SU-DHL-6 (cell line): ENCODE results near the gene HOXD11.

ENCODE experiments used
- H2AFZ ChIP-seq: fragments of 200-600 bp; sonication (generic); 2 replicates; pipeline ENCODE4 v1.6.1; 2014; ENCODE audit warnings: low read depth, mild to moderate bottlenecking, moderate library complexity, mixed read lengths, antibody characterized with exemption, low read length; ENCODE audit not compliant: severe bottlenecking
- H3F3A ChIP-seq: fragments of 200-600 bp; shearing (Covaris generic); 2 replicates; pipeline ENCODE4 v1.6.0; 2016; ENCODE audit warnings: antibody characterized with exemption, mild to moderate bottlenecking; ENCODE audit not compliant: insufficient read depth
- H3K27ac ChIP-seq: fragments of 200-600 bp; sonication (generic); 2 replicates; pipeline ENCODE4 v1.5.1; 2016; ENCODE audit warnings: low read depth, mild to moderate bottlenecking, low read length, moderate library complexity, mixed read lengths
- H3K27me3 ChIP-seq: fragments of 200-600 bp; sonication (generic), shearing (Covaris generic); 2 replicates; pipeline ENCODE4 v1.6.0; 2014; ENCODE audit warnings: mild to moderate bottlenecking, low read length
- H3K36me3 ChIP-seq: fragments of 200-600 bp; sonication (generic); 2 replicates; pipeline ENCODE4 v1.6.1; 2014; ENCODE audit warnings: mild to moderate bottlenecking, low read length, mixed read lengths
- H3K4me2 ChIP-seq: fragments of 300-600, 200-600 bp; shearing (Covaris generic), sonication (generic); 2 replicates; pipeline ENCODE4 v1.6.0; 2014; ENCODE audit warnings: low read length, low read depth, mild to moderate bottlenecking; ENCODE audit not compliant: poor library complexity, severe bottlenecking
- H3K4me3 ChIP-seq: fragments of 200-600 bp; sonication (generic); 2 replicates; pipeline ENCODE4 v1.5.1; 2014; ENCODE audit warnings: antibody characterized with exemption, low read length, mild to moderate bottlenecking, mixed read lengths; ENCODE audit not compliant: insufficient read depth, poor library complexity, severe bottlenecking
- H3K79me2 ChIP-seq: fragments of 200-600 bp; sonication (generic); 2 replicates; pipeline ENCODE4 v1.6.1; 2014; ENCODE audit warnings: mild to moderate bottlenecking, low read length, moderate library complexity; ENCODE audit not compliant: insufficient read depth
- H3K9ac ChIP-seq: fragments of 200-600 bp; sonication (generic); 2 replicates; pipeline ENCODE4 v1.7.0; 2014; ENCODE audit warnings: mild to moderate bottlenecking, low read length
- H3K9me2 ChIP-seq: fragments of 200-600 bp; sonication (generic); replicated peaks from 2 replicates; pipeline ENCODE4 v1.6.1; 2014; ENCODE audit warnings: low read length; ENCODE audit not compliant: insufficient read depth
- H3K9me3 ChIP-seq: fragments of 200-600 bp; sonication (generic); 2 replicates; pipeline ENCODE4 v1.6.1; 2014; ENCODE audit warnings: low read length, mixed read lengths; ENCODE audit not compliant: insufficient read depth
- H4K20me1 ChIP-seq: fragments of 200-600 bp; sonication (generic); 2 replicates; pipeline ENCODE4 v1.6.1; 2014; ENCODE audit warnings: low read depth, mild to moderate bottlenecking, antibody characterized with exemption, low read length, moderate library complexity, mixed read lengths
- EZH2phosphoT487 ChIP-seq: fragments of 200-600 bp; sonication (generic), shearing (Covaris generic); conservative IDR thresholded peaks from 2 replicates; pipeline ENCODE4 v1.6.1; 2018; ENCODE audit warnings: mild to moderate bottlenecking, antibody characterized with exemption, low read length, moderate library complexity, mixed read lengths
- TF ChIP-seq, protein P1 (sequence below): fragments of 200-600 bp; sonication (generic); IDR thresholded peaks from one replicate; pipeline ENCODE4 v1.5.1; 2017; ENCODE audit warnings: antibody characterized with exemption, mild to moderate bottlenecking, low read length, moderate library complexity; ENCODE audit not compliant: insufficient read depth, poor library complexity, severe bottlenecking

Gene HOXD11

DNA sequence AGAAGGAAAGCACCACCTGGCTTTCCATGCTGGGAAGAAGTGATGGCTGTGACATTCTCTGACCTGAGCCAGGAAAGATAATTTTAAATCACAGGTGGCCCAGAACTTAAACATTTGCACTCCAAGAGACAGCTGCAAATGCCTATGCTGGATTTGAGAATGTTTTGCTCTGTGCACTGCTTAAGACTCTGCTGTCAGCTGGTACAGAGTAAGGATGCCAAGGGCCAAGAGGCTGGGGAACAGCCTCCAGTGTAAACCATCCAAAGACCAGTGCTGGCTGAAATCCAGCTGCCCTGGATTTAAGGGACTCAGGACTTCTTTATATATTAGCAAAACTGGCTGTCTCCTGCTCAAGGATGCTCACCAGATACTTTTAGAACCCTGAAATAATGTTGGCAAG, 26.3 kb downstream of the HOXD11 start:
- no peaks in the 10 kb centered on the region for H3K79me2 ChIP-seq
- H3K4me3 ChIP-seq, result no peak overlapping the region
- H3K9ac ChIP-seq, result no peak overlapping the region
- no peaks in the 10 kb centered on the region for H3K36me3 ChIP-seq
- no peaks in the 10 kb centered on the region for H3F3A ChIP-seq
- TF ChIP-seq, protein P1, sequence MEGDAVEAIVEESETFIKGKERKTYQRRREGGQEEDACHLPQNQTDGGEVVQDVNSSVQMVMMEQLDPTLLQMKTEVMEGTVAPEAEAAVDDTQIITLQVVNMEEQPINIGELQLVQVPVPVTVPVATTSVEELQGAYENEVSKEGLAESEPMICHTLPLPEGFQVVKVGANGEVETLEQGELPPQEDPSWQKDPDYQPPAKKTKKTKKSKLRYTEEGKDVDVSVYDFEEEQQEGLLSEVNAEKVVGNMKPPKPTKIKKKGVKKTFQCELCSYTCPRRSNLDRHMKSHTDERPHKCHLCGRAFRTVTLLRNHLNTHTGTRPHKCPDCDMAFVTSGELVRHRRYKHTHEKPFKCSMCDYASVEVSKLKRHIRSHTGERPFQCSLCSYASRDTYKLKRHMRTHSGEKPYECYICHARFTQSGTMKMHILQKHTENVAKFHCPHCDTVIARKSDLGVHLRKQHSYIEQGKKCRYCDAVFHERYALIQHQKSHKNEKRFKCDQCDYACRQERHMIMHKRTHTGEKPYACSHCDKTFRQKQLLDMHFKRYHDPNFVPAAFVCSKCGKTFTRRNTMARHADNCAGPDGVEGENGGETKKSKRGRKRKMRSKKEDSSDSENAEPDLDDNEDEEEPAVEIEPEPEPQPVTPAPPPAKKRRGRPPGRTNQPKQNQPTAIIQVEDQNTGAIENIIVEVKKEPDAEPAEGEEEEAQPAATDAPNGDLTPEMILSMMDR, result no peak
- no peaks in the 10 kb centered on the region for H3K27me3 ChIP-seq
- H3K9me3 ChIP-seq, result no peaks in the 10 kb centered on the region
- H3K9me2 ChIP-seq, result no peaks in the 10 kb centered on the region
- no peaks in the 10 kb centered on the region for H4K20me1 ChIP-seq
- H3K4me2 ChIP-seq, result no peak overlapping the region
- H2AFZ ChIP-seq, result no peak overlapping the region
- no peak overlapping the region for H3K27ac ChIP-seq

DNA sequence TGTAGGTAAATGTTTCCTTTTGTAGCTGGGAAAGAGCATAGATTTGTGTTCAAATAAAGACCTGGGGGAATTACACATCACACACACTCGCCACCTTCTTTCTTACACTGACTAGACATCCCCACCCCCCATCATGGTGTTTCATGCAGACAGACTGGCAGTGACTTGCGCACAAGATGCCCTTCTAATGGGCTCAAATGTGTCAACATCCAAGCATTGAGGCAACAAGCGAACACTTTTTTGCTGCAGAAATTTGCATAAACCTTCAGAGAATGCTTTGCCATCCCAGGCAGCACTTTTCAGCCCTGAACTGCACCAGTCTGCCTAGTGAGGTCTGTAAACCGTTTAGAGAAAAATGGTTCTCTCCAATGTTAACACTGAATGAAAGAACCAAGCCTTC, 27.0 kb downstream of the HOXD11 start:
- Histone ChIP-seq H3K79me2 (no peaks in the 10 kb centered on the region), H3K27ac (no peak overlapping the region)

DNA sequence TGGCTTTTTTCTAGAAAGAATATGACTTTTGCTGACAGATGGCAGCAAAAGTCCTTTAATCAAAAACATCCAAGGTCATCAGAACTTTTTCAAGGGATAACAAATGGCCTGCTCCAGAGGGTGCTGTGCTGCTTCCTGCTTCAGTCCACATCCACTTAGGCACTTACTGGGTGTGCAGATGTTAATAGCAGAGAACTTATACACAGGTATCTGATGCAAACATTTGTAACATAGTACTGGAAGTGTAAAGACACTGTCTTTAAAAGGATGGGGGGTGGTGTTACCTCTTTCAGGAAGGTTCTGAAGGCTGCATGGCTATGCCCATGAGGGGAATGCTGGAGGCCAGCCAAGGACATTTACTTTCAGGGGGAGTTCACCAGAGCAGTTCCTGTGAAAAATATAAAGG, 28.0 kb downstream of the HOXD11 start:
- Histone ChIP-seq H3K27me3 (no peaks in the 10 kb centered on the region), H3K27ac (no peak overlapping the region), H3K9me3 (no peaks in the 10 kb centered on the region), H3K4me3 (no peak overlapping the region), H4K20me1 (no peaks in the 10 kb centered on the region), H2AFZ (no peak overlapping the region), H3K79me2 (no peaks in the 10 kb centered on the region), H3F3A (no peaks in the 10 kb centered on the region), H3K9ac (no peak overlapping the region), H3K36me3 (no peaks in the 10 kb centered on the region), H3K4me2 (no peak overlapping the region), H3K9me2 (no peaks in the 10 kb centered on the region)
- TF ChIP-seq, protein P1, result no peak
- TF ChIP-seq EZH2phosphoT487, result no peak

More for the DNA sequence above, 27.0 kb downstream of the HOXD11 start:
- Histone ChIP-seq H3K9me3 (no peaks in the 10 kb centered on the region), H3K4me3 (no peak overlapping the region), H3K4me2 (no peak overlapping the region), H3K36me3 (no peaks in the 10 kb centered on the region), H3K9ac (no peak overlapping the region), H2AFZ (no peak overlapping the region), H4K20me1 (no peaks in the 10 kb centered on the region), H3K9me2 (no peaks in the 10 kb centered on the region), H3K27me3 (no peaks in the 10 kb centered on the region), H3F3A (no peaks in the 10 kb centered on the region)
- TF ChIP-seq, protein P1, result no peak
- TF ChIP-seq EZH2phosphoT487, result no peak
